Mucosa of rectum (tissue), 2 donors: ENCODE results near the gene MZT2B.
"Not testable (repeated sequence)": the region's sequence is repeated elsewhere in the genome, so short reads cannot be mapped to it uniquely, and the experiment has no call there.

Experiments used
- H3K27ac ChIP-seq, 2 donors: one replicate each; pipeline ENCODE4 v1.7.0; 2013; ENCODE audit warnings: inconsistent platforms in 2 of 2, low read depth in 2 of 2, low read length in 2 of 2
- H3K27me3 ChIP-seq, 2 donors: one replicate each; pipeline ENCODE4 v1.7.0; 2013; ENCODE audit warnings: low read length in 2 of 2; ENCODE audit not compliant: control insufficient read depth in 2 of 2, insufficient read depth in 2 of 2
- H3K36me3 ChIP-seq, 2 donors: one replicate each; pipeline ENCODE4 v1.7.0; 2013; ENCODE audit warnings: low read length in 2 of 2; ENCODE audit not compliant: control insufficient read depth in 2 of 2, insufficient read depth in 2 of 2
- H3K4me1 ChIP-seq, 2 donors: one replicate each; pipeline ENCODE4 v1.7.0; 2013; ENCODE audit warnings: low read length in 2 of 2, mild to moderate bottlenecking in 1 of 2; ENCODE audit not compliant: control insufficient read depth in 2 of 2, insufficient read depth in 2 of 2
- H3K4me3 ChIP-seq, 2 donors: one replicate each; pipeline ENCODE4 v1.7.0; 2013; ENCODE audit warnings: low read length in 2 of 2
- H3K9ac ChIP-seq, 2 donors: one replicate each; pipeline ENCODE4 v1.7.0; 2013; ENCODE audit warnings: low read length in 2 of 2, low read depth in 1 of 2, mild to moderate bottlenecking in 1 of 2
- H3K9me3 ChIP-seq, 2 donors: one replicate each; pipeline ENCODE4 v1.7.0; 2013; ENCODE audit warnings: low read length in 2 of 2; ENCODE audit not compliant: control insufficient read depth in 2 of 2
- donor health status: healthy.
- donor health status: Normal muscosa, but diverticular disease.

MZT2B gene

GRCh38 chr2:130152816-130153595 is 29.1 kb upstream of the MZT2B start:
- Histone ChIP-seq H3K9ac (no peak overlapping the region), H3K4me3 (no peak overlapping the region), H3K36me3 (peaks cover 1 to 14% of the 10 kb centered on the region in 2 donors), H3K27me3 (no peaks in the 10 kb centered on the region), H3K4me1 (no peaks in the 10 kb centered on the region), H3K9me3 (no peaks in the 10 kb centered on the region), H3K27ac (no peak overlapping the region)

DNA sequence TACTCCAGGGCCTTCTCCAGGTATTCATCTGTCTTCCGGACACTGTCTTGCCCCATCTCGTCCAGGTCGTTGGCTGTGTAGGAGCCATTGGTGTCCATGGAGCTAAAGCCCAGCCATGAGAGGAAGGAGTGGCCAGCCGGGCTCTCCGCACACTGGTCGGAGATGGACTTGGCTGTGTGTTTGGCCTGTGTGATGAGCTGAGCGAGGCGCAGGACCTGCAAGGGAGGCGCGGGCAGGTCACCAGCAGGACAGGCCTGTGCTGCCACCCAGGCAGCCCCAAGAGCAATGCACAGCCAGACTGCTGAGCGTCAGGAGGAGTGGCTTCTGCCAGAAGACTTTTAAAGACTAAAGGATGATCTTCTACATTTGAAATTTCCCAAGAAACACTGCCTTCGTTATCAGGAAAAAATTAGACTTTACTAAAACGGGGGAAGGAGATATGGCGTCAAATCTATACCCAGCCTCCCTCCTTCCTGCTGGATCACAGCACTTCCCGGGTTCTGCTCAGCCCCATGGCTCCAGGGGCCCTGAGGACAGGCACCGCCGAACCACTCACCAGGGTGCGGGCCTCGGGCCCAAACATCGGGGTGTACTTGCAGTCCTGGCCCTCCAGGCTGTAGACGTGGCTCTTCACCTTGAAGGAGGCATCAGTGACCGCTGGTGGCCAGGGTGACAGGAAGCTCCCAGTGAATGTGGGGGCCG is 28.2 kb upstream of the MZT2B start:
- H3K9ac ChIP-seq, H3K27ac ChIP-seq, H3K4me1 ChIP-seq, H3K9me3 ChIP-seq, H3K4me3 ChIP-seq, H3K27me3 ChIP-seq: not testable (repeated sequence)
- H3K36me3 ChIP-seq, result peaks cover 1 to 14% of the 10 kb centered on the region in 2 donors

- H3K9me3 ChIP-seq, H3K4me3 ChIP-seq, H3K27me3 ChIP-seq, H3K4me1 ChIP-seq, H3K27ac ChIP-seq, H3K9ac ChIP-seq: not testable (repeated sequence)
- peaks cover 1 to 14% of the 10 kb centered on the region in 2 donors for H3K36me3 ChIP-seq
Measured at GRCh38 chr2:130154423-130154770, 27.7 kb upstream of the MZT2B start.

- H3K36me3 ChIP-seq, result peaks cover 6 to 14% of the 10 kb centered on the region in 2 donors
Measured at GRCh38 chr2:130154773-130155765, 27.0 kb upstream of the MZT2B start.

DNA sequence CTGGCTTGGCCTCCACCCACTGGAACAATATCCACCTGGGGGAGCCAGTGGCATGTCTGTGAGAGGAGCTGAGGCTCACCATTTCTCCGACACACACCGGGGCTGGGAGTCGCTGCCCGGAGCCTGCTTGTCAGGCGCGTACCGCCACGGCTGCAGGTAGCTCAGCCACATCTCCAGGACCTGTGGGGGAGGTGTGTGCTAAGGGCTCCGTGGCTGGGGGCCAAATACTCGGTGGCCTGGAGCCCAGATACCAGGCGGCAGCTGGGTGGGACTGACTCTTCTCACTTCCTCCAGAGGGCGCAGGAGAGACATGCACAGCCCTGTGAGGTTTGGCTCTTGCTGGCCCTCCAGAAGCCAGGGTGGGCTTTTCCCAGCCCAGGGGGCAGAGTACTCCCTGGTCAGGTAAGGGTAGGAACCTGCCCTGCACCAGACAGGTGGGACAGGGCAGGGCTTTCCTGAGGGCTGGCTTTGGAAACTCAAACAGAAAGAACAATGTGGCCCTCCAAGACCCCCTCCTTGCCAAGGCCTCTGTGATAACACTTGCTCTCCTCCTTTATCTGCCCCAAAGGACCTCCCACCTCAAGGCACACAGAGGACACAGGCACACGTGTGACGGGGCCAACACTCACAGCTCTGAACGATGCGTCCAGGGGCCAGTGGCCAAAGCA is 26.0 kb upstream of the MZT2B start:
- not testable (repeated sequence) for H3K4me1 ChIP-seq, H3K4me3 ChIP-seq, H3K9ac ChIP-seq, H3K27me3 ChIP-seq, H3K27ac ChIP-seq, H3K9me3 ChIP-seq
- H3K36me3 ChIP-seq, result peaks cover 6 to 14% of the 10 kb centered on the region in 2 donors

More at GRCh38 chr2:130154773-130155765, 27.0 kb upstream of the MZT2B start:
- H3K9me3 ChIP-seq, result no peaks in the 10 kb centered on the region
- no peak overlapping the region for H3K27ac ChIP-seq
- no peak overlapping the region for H3K9ac ChIP-seq
- H3K4me1 ChIP-seq, result no peaks in the 10 kb centered on the region
- H3K4me3 ChIP-seq, result no peak overlapping the region
- H3K27me3 ChIP-seq, result no peaks in the 10 kb centered on the region

DNA sequence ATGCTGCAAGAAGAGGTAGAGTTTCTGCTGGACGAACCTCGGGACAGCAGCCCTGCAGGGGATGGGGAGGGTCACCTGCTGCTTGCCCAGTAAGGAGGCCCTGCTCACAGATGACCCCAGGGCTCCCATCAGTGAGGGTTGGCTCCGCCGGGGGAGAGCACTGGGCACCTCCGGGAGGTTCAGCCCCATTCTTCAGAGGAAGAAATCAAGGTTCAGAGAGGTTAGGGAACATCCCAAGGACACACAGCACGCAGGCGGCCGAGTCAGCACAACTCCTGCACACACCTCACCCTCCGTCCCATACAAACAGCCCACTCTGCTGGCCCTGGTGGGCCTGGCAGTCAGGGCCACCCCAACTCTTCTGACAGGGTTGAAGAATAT is 25.4 kb upstream of the MZT2B start:
- Histone ChIP-seq H3K4me3 (no peak overlapping the region), H3K27me3 (no peaks in the 10 kb centered on the region), H3K9me3 (no peaks in the 10 kb centered on the region), H3K4me1 (no peaks in the 10 kb centered on the region), H3K27ac (no peak overlapping the region), H3K9ac (no peak overlapping the region), H3K36me3 (peaks cover 6 to 14% of the 10 kb centered on the region in 2 donors)

- not testable (repeated sequence) for H3K9me3 ChIP-seq, H3K27me3 ChIP-seq, H3K4me3 ChIP-seq, H3K27ac ChIP-seq, H3K4me1 ChIP-seq, H3K9ac ChIP-seq
- peaks cover 8 to 10% of the 10 kb centered on the region in 2 donors for H3K36me3 ChIP-seq
Measured at GRCh38 chr2:130157354-130157753, 24.7 kb upstream of the MZT2B start.

GRCh38 chr2:130157825-130158514 is 24.1 kb upstream of the MZT2B start:
- H3K27me3 ChIP-seq, H3K27ac ChIP-seq, H3K4me3 ChIP-seq, H3K4me1 ChIP-seq, H3K9me3 ChIP-seq, H3K9ac ChIP-seq: not testable (repeated sequence)
- H3K36me3 ChIP-seq, result peaks cover 7 to 11% of the 10 kb centered on the region in 2 donors

DNA sequence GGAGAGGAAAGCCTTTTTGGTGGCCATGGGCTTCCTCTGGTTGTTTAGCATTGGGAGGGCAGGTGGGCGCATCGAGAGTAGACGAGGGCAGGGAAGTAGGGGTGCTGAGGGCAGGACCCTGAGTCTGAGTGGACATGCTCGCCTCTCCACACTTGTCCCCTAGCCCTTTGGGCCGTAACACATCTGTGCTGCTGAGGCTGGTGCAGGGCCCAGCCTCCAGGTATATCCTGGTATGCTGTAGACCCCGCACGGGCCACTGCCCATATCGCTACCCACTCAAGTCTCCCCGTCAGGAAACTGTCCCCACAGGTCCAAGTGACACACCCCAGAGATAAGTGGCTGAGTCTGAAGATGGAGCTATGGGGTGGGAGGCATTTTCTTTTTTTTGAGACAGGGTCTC is 23.4 kb upstream of the MZT2B start:
- no peaks in the 10 kb centered on the region for H3K27me3 ChIP-seq
- no peaks in the 10 kb centered on the region for H3K4me1 ChIP-seq
- H3K27ac ChIP-seq, result no peak overlapping the region
- H3K4me3 ChIP-seq, result no peak overlapping the region
- H3K36me3 ChIP-seq, result peaks cover 7 to 15% of the 10 kb centered on the region in 2 donors
- no peak overlapping the region for H3K9ac ChIP-seq
- no peaks in the 10 kb centered on the region for H3K9me3 ChIP-seq
